HG02840 (cell line): ENCODE measurements around the gene SLC9A5.

Experiments
- ATAC-seq: cut with Tn5 transposase; IDR thresholded peaks from one replicate; pipeline ENCODE4 v1.9.1; 2021; ENCODE audit warnings: mild to moderate bottlenecking, moderate library complexity, moderate number of reproducible peaks; ENCODE audit not compliant: unreplicated experiment, low FRiP score

SLC9A5 gene, protein sequence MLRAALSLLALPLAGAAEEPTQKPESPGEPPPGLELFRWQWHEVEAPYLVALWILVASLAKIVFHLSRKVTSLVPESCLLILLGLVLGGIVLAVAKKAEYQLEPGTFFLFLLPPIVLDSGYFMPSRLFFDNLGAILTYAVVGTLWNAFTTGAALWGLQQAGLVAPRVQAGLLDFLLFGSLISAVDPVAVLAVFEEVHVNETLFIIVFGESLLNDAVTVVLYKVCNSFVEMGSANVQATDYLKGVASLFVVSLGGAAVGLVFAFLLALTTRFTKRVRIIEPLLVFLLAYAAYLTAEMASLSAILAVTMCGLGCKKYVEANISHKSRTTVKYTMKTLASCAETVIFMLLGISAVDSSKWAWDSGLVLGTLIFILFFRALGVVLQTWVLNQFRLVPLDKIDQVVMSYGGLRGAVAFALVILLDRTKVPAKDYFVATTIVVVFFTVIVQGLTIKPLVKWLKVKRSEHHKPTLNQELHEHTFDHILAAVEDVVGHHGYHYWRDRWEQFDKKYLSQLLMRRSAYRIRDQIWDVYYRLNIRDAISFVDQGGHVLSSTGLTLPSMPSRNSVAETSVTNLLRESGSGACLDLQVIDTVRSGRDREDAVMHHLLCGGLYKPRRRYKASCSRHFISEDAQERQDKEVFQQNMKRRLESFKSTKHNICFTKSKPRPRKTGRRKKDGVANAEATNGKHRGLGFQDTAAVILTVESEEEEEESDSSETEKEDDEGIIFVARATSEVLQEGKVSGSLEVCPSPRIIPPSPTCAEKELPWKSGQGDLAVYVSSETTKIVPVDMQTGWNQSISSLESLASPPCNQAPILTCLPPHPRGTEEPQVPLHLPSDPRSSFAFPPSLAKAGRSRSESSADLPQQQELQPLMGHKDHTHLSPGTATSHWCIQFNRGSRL

DNA sequence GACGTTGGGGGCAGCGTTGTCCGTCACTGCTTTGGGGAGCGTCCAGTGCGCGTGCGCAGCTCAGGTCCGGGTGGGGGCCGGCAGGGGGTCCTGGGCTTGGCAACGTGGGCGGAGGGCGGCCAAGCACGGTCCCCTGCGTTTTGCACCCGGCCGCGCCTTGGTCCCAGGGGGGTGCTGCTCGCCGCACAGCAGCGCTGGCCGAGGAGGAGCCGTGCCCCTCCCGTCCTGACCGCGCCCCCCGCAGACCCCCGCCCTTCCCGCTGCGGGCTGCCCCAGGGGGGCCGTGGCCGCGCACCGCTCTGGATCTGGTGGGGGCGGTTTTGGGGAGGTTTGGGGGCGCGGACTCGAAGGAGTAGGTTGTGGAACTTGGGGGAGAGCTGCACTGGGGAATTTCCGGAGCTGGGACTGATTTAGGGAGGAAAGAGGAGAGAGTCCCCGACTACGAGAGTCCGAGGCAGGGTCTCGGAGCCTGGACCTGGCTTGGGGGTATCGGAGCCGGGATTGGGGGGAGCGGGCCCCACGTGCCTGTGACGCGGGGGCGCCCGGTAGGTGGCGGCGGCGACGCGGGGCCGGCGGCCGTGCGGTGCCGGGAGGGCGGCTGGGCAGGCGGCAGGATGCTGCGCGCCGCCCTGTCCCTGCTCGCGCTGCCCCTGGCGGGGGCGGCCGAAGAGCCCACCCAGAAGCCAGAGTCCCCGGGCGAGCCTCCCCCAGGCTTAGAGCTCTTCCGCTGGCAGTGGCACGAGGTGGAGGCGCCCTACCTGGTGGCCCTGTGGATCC, at the start of gene SLC9A5:
SLC9A5 (plus strand) TSS at position 579 of the 777 bp plus-strand sequence; CDS start at position 615, 36 bp downstream.
- ATAC-seq = no peak

DNA sequence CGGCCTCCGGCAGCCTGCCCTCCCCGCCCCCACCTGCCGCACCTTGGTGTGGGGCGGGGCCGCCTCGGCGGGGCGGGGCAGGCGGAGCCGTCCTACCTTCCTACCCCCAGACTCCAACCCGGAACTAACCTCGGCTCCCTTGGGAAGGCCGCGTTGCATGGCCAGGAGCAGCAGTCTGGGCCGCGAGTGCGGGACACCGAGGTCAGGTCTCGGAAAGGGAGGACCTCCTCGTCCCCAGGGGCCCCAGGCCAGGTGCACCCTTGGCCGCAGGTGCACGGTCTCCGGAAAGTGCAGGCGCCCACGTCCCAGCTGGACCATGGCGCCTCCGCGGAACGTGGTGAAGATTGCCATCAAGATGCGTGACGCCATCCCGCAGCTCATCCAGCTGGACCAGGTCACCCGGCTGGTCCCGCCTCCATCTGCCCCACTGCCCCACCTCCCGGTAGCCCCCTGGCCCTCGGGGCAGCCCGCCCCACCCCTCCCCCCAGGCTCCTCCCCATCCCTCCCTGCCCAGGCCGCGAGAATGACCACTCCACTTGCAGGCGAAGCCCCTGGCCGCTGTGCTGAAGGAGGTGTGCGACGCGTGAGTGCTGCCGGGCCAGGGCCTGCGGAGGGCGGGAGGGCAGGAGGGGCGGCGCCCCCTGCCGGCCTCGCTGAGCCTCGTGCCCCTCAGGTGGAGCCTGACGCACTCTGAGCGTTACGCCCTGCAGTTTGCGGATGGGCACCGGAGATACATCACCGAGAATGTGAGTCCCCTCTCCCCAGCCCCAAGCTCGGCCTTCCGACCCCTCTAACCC, 49.6 kb upstream of the SLC9A5 start, which contains the start of gene ELMO3:
ELMO3 (plus strand) TSS at position 121 of the 797 bp plus-strand sequence; CDS start at position 317, 196 bp downstream.
- no peak for ATAC-seq

DNA sequence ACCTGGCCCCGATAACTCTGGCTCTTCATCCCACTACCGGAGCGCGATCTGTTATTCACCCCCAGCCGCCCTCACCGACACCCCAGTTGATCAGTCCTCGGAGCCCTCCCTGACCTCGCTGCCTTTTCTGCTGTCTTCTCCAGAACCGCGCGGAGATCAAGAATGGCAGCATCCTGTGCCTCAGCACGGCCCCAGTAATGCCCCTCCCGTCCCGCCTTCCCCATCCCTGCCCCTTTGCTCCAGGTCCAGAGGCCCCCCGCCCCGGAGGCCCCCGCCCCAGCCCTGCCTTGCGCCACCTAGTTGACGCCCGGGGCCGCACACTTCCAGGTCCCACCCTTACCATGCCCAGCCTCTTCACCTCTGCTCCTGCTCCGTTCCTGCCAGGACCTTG, 49.0 kb upstream of the SLC9A5 start:
- ATAC-seq = no peak

DNA sequence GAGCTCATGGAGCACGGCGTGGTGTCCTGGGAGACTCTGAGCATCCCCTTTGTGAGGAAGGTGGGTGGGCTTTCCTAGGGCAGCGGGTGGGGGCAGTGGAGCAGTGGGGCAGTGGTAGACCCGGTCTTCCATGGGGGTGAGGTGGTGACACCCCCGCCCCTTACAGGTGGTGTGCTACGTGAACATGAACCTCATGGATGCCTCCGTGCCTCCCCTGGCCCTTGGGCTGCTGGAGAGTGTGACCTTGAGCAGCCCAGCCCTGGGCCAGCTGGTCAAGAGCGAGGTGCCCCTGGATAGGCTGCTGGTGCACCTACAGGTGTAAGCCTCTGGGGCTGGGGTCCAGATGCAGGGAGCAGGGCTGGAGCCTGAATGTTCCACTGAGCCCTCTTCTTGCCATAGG, 48.3 kb upstream of the SLC9A5 start:
- ATAC-seq = no peak

DNA sequence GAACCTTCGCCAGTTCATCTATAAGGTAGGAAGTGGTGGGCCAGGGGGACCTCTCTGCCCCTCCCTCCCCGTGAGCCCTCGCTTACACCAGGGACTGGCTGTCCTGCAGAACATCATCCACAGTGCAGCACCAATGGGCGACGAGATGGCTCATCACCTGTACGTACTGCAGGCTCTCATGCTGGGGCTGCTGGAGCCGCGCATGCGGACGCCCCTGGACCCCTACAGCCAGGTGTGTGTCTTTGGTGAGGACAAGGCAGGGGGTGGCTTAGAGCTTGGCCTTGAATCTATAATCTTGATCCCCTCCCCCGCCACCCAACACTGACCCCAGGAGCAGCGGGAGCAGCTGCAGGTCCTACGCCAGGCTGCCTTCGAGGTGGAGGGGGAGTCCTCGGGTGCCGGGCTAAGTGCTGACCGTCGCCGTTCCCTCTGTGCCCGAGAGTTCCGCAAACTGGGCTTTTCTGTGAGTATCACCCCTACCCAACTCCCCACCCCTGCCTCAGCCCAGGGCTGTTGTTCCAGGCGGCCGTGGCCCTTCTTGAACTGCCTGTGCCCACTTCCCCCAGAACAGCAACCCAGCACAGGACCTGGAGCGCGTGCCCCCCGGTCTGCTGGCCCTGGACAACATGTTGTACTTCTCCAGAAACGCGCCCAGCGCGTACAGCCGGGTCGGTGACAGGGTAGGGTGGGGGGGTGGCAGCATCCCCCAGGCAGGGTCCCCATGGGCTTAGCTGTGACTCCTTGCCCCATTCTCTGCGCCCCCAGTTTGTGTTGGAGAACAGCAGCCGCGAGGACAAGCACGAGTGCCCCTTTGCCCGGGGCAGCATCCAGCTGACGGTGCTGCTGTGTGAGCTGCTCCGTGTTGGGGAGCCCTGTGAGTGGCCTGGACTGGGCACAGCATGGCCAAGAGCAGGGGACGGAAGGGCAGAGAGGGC, 47.1 kb upstream of the SLC9A5 start:
- no peak for ATAC-seq

DNA sequence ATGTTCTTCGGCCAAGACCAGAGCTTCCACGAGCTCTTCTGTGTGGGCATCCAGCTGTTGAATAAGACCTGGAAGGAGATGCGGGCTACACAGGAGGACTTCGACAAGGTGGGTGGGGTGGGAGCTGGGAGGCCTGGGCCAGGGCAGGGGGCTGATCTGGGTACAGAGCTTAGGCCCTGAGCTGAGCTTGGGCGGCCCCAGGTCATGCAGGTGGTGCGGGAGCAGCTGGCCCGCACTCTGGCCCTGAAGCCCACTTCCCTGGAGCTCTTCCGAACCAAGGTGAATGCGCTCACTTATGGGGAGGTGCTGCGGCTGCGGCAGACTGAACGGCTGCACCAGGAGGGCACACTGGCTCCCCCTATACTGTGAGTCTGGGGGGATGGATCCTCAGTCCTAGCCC, 46.4 kb upstream of the SLC9A5 start:
- ATAC-seq = no peak

DNA sequence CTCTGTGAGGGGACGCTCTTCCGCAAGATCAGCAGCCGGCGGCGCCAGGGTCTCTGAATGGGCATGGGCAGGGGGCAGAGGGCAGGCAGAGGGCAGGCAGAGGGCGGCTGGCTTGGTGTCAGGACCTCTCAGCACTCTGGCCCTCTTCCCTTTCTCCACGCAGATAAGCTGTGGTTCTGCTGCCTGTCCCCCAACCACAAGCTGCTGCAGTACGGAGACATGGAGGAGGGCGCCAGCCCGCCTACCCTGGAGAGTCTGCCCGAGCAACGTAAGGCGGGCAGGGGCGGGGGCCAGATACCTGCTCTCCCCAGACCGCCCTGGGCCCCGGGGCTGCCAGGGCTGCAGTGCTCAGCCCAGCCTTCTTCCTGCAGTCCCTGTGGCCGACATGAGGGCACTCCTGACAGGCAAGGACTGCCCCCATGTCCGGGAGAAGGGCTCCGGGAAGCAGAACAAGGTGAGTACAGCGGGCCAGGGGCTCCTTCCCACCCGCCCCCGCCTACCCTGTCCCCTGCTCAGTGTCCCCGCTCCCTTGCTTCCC, 45.8 kb upstream of the SLC9A5 start:
- ATAC-seq = no peak

DNA sequence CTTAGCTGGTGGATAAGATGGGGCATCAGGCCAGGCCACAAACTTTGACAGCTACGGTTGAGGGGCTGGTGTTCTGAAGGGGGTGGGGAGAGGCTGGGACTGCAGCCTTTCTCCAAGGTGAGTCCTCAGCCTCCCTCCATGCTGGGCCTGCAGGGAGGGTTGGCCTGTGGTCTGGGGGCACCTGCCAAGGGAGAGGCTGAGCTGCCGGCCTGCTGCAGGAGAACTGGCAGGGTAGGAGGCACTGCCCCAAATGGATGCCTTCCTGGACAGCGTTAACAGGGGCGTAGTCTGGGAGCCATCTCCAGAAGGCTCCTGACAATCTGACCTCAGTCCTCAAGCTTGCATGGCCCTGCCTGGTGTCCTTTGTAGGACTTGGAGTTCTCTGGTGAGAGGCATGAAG, 44.7 kb upstream of the SLC9A5 start:
- ATAC-seq = no peak

DNA sequence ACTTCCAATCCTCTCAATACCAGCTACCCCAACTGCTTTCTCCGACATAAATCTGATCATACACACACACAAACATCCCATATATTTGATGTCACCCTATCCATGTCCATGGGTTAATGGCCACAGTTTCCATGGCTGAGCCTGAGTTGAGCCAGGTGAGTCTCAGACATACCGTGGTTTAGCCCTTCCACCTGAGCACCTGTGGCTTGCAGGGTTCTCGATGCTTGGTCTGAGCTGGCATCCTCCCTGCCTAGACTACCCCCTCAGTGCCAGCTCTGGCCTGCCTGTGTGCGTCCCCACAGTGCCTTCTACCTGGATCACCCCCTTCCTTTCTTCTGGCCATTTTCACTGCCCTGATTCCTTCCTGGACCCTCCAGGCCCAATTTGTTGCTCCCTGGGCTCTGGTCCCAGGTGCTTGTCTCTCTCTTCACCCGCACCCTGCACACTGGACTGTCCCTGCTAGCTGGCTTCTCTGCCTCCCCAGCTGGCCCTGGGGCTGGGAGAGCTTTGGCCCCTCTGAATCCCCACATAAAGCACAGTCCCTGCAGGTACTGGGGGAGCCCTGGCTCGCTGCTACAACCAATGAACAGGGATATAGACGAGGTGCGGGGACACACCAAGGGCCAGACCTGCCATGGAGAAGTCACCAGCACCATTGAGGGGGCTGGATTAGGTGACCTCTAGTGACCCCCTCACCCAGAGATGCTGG, 42.5 kb upstream of the SLC9A5 start:
- no peak for ATAC-seq

DNA sequence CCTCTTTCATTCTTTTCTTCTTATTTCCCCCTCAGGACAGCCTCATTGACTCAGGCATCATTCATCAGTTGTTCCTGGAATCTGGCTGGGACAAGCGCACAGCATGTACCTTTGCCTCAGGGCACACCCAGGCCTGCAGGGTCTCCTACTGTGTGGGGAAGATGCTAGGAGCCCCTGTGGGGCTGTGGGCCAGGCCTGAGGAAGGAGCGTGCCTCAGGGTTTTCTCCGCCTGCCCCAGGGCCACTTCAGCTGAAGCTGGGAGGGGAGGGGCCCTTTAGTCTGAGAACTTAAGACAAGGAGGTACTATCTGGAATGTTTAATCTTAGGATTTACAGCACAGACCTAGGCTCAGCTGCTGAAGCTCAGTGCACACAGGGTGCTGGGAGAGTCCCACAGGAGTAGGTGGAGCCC, 41.9 kb upstream of the SLC9A5 start:
- ATAC-seq = no peak

DNA sequence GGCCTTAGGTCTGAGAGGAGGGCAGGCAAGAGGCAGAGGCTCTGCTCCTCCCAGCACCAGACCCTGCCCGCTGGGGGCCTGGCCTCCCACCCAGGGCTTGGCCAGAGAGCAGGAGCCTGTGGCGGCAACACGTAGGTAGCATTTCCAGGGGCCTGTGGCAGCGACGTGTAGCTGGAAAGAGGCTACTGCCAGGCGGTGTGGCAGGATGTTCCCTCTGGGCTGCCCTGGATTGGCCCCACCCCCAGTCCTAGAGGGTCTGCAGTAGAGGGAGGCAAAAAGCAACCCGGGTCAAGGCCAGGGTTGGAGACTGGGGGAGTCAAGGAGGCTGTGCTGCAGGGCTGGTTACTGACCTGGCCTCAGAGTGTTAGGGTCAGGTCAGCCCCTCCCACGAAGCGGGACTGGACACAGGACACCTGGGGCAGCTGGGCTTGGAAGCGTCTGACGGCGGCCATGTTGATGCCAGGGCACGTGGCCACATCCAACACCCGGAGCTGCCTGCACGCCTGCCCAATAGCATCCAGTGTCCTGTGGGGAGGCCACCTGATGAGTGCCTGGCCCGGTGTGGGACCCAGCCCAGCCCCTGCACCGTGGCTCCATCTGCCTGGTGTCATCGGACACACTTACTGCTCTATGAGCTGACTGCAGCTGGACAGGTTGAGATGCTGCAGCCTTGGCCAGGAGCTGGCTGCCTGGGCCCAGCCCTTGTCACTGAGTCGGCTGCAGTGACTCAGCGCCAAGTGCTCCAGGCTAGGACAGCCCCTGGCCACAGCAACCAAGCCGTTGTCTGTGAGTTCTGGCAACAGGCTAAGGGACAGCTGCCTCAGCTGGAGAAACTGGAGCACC, 41.3 kb upstream of the SLC9A5 start:
- no peak for ATAC-seq

DNA sequence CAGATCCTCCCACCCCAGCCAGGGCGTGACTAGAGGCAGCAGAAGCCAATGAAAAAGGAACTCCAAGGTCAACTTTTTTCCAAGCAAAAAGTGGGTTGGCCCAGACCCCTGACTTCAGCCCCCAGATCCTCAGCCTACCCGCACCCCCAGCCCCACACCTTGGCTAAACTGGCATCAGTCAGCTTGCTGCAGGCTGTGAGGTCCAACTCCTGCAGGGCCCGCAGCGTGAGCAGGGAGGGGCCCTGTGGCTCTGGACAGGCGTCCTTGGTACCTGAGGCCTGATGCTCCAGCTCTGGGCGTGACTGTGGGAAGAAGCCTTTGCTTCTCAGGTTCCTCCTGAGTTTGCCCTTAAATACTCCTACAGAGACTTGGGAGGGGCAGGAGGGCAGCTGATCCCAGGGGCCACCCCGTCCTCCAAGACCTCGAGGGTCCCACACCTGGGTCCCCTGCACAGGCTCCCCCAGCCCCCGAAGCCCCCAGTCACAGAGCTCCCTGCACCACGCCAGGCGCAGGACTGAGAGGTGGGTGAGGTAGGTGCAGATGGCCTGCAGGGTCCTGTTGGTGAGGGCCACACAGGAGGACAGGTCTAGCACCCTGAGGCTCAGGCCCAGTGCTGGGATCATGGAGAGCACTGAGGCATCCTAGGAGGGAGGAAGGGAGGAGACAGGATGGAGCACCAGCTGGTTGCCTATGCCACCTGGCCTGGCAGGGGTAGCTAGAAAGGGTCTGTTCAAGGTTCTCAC, 40.5 kb upstream of the SLC9A5 start:
- ATAC-seq = no peak

DNA sequence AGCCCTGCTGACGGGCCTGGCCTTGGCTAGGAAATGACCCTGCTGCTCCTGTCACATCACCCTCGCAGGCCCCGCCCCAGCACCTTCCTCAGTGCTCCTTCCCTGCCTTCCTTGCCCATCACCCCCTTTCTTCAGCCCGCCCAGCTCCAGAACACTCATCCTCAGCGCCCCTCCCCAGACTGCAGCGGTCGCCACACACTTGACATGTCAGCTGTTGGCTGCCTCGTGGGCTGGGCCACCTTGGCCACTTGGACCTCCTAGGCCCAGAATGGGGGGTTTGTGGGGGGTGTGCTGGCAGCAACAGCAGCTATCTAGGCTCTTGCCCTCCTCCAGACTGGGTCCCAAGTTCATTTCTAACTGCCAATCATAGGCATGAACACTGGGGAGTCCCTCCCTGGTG, 39.2 kb upstream of the SLC9A5 start:
- no peak for ATAC-seq

DNA sequence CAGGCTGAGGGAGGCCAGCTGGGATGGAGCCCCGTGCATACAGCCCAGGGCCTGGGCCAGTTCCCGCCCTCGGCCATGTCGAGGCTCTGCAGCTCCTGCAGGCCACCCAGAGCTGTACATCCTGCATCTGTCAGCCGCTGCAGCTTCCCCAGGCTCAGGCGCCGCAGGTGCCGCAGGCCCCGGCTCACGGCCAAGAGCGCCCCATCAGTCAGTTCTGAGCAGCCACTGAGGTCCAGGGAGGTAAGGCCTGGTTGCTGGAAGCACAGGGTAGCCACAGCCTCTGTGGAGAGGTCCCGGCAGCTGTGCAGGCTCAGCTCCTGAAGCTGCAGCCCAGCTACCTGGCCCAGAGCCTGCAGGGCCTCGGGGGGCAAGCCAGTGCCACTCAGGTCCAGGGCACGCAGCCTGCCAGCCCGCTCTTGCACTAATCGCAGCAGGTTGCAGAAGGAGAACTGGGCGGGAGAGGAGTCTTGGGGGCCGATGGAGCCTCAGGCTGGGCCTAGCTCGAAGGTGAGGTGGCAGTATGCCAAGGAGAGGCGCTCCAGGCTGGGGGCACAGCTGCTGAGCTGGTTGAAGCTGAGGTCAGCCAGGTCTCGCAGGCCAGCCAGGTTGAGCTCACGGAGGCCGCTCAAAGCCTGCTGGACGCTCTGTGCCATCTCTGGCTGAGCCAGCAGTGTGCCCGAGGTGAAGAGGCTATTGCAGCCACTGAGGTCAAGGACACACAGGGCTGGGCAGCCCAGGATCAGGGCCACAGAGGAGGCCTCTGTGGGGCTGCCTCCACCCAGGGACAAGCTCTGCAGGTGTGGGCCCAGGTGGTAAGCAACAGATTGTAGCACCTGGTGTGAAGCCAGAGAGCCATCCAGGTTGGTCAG, 38.5 kb upstream of the SLC9A5 start:
- ATAC-seq = no peak

DNA sequence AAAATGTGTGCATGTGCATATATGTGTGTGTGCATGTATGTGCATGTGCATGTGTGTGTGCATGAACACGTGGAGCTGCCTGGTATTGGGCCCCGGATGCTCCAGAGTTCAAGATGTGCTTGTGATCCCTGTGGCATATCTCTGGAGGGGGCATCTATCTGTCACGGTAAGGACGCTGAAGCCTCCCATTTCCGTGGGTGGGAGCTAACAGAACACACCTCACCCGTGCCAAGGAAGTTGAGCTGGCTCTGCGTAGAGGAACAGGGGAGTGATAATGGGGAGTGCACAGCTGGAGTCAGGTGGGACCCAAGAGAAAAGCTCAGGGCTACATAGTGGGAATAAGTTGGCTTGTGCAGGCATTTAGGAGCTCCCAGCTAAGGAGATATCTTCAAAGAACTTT, 37.1 kb upstream of the SLC9A5 start:
- no peak for ATAC-seq
